Measurements from ENCODE around the gene PXMP4. TPM values are rescaled to one million over a fixed set of nuclear protein-coding genes. Genes with fewer than 3 reads are reported as not detected.
"Not testable (repeated sequence)": the region's sequence is repeated elsewhere in the genome, so short reads cannot be mapped to it uniquely, and the experiment has no call there.

PXMP4 gene
- total and polyA plus RNA-seq, 2 experiments from 2014 or later, result 9.2 to 14.9 TPM

DNA sequence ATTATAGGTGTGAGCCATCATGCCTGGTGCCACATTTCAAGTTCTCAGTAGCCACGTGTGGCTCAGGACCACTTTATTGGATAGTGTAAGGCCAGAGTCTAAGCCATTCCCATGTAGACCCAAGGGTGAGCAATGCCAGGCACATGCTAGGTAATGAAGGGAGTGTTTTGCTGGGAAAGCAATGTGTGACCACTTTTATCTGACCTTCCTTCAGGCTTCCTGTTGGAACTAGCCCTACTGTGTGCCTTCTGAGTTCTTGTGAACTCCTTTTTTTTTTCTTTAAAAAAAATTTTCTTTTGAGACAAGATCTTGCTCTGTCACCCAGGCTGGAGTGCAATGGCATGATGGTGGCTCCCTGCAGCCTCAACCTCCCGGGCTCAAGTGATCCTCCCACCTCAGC is 45.0 kb upstream of the PXMP4 start:
- Histone ChIP-seq H3K4me1 (ENCODE audit: low read depth) (no peaks in the 10 kb centered on the region), H3K27ac (no peak overlapping the region), H3K9me3 (ENCODE audit: low read depth) (no peaks in the 10 kb centered on the region), H3K27me3 (no peaks in the 10 kb centered on the region), H3K36me3 (no peaks in the 10 kb centered on the region), H3K4me3 (no peak overlapping the region)
- TF ChIP-seq, protein P1, sequence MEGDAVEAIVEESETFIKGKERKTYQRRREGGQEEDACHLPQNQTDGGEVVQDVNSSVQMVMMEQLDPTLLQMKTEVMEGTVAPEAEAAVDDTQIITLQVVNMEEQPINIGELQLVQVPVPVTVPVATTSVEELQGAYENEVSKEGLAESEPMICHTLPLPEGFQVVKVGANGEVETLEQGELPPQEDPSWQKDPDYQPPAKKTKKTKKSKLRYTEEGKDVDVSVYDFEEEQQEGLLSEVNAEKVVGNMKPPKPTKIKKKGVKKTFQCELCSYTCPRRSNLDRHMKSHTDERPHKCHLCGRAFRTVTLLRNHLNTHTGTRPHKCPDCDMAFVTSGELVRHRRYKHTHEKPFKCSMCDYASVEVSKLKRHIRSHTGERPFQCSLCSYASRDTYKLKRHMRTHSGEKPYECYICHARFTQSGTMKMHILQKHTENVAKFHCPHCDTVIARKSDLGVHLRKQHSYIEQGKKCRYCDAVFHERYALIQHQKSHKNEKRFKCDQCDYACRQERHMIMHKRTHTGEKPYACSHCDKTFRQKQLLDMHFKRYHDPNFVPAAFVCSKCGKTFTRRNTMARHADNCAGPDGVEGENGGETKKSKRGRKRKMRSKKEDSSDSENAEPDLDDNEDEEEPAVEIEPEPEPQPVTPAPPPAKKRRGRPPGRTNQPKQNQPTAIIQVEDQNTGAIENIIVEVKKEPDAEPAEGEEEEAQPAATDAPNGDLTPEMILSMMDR (IDR thresholded peaks at IDR 0.05; ENCODE audit: low read depth, low read length), result no peak
- no peak for DNase-seq (ENCODE audit: low read depth in 1 of 2, low spot score in 1 of 2)

DNA sequence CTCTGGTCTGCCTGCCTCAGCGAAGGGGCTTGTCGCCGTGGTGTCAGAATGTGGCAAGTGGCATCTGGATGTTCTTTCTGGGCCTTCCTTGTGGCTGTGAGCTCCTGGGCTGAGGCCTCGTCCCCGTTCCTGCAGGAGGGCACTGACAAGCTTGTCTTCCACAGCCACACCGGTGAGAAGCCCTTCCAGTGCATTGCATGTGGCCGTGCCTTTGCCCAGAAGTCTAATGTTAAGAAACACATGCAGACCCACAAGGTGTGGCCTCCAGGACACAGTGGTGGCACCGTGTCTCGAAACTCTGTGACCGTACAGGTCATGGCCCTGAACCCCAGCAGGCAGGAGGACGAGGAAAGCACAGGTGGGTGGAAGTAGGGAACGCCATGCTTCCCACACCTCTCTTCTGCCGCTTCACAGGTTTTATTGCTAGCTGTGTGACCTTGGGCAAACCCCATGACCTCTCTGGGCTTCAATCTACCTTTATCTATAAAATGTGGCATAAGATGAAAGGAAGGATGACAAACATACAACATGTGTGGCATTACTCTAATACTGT is 41.7 kb upstream of the PXMP4 start:
- Histone ChIP-seq H3K4me3 (no peak overlapping the region), H3K27me3 (no peaks in the 10 kb centered on the region), H3K36me3 (no peaks in the 10 kb centered on the region), H3K9me3 (ENCODE audit: low read depth) (no peaks in the 10 kb centered on the region), H3K4me1 (ENCODE audit: low read depth) (no peaks in the 10 kb centered on the region), H3K27ac (no peak overlapping the region)
- no peak for DNase-seq (ENCODE audit: low read depth in 1 of 2, low spot score in 1 of 2)
- TF ChIP-seq, protein P1 (IDR thresholded peaks at IDR 0.05; ENCODE audit: low read depth, low read length), result no peak

DNA sequence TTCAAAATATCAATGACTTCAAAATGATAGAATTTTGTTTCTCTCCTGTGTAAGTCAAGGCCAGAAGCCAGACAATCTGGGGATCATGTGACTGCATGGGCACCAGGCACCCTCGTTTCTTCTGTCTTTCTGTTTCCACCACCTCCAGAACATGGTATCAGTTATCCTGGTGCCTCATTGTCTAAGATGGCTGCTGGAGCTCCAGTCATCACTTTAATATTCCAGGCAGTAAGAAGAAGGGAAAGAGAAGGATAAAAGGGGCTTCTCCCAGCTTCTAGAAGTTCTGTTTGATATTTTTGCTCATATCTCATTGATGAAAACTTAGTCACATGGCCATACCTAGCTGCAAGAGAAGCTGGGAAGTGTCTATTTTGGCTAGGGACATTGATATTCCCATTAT is 37.3 kb upstream of the PXMP4 start:
- H3K4me1 ChIP-seq (ENCODE audit: low read depth), result no peaks in the 10 kb centered on the region
- no peak overlapping the region for H3K27ac ChIP-seq
- no peaks in the 10 kb centered on the region for H3K36me3 ChIP-seq
- DNase-seq (ENCODE audit: low read depth in 1 of 2, low spot score in 1 of 2), result no peak
- TF ChIP-seq, protein P1 (IDR thresholded peaks at IDR 0.05; ENCODE audit: low read depth, low read length), result no peak
- no peaks in the 10 kb centered on the region for H3K27me3 ChIP-seq
- no peaks in the 10 kb centered on the region for H3K9me3 ChIP-seq (ENCODE audit: low read depth)
- no peak overlapping the region for H3K4me3 ChIP-seq

DNA sequence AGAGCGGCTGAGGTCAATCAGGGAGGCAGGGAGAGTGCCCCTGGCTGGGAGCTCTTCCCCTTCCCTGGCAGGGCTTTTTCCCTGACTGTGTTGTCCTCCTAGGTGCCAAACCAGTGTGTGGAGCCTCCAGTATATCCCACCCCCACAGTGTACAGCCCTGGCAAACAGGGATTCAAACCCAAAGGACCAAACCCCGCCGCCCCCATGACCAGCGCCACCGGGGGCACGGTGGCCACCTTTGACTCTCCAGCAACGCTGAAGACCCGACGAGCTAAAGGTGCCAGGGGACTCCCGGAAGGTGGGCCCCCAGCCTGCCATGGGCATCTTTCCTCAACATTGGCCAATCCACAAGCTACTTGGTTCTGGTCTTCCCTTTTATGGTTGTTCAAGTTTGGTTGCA is 36.9 kb upstream of the PXMP4 start:
- H3K4me1 ChIP-seq (ENCODE audit: low read depth), result no peaks in the 10 kb centered on the region
- no peak overlapping the region for H3K4me3 ChIP-seq
- TF ChIP-seq, protein P1 (IDR thresholded peaks at IDR 0.05; ENCODE audit: low read depth, low read length), result no peak
- H3K9me3 ChIP-seq (ENCODE audit: low read depth), result no peaks in the 10 kb centered on the region
- H3K27me3 ChIP-seq, result no peaks in the 10 kb centered on the region
- no peaks in the 10 kb centered on the region for H3K36me3 ChIP-seq
- H3K27ac ChIP-seq, result no peak overlapping the region
- no peak for DNase-seq (ENCODE audit: low read depth in 1 of 2, low spot score in 1 of 2)

DNA sequence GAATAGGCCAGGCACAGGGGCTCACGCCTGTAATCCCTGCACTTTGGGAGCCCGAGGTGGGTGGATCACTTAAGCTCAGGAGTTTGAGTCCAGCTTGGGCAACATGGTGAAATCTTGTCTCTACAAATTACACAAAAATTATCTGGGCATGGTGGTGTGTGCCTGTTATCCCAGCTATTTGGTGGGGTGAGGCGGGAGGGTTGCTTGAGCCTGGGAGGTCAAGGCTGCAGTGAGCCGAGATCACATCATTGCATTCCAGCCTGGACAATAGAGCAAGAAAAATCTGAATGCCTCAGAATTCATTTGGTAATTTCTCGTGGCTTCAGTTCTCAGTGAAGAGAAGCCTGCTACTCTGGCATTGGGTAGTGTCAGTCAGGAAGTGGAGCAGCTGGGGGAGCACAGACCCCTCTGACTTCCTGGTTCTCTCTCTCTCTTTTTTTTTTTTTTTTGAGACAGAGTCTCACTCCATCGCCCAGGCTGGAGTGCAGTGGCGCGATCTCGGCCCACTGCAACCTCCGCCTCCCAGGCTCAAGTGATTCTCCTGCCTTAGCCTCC is 35.9 kb upstream of the PXMP4 start:
- not testable (repeated sequence) for H3K27ac ChIP-seq; DNase-seq (ENCODE audit: low read depth in 1 of 2, low spot score in 1 of 2); H3K4me1 ChIP-seq (ENCODE audit: low read depth); H3K4me3 ChIP-seq; H3K27me3 ChIP-seq; H3K36me3 ChIP-seq; H3K9me3 ChIP-seq (ENCODE audit: low read depth)

DNA sequence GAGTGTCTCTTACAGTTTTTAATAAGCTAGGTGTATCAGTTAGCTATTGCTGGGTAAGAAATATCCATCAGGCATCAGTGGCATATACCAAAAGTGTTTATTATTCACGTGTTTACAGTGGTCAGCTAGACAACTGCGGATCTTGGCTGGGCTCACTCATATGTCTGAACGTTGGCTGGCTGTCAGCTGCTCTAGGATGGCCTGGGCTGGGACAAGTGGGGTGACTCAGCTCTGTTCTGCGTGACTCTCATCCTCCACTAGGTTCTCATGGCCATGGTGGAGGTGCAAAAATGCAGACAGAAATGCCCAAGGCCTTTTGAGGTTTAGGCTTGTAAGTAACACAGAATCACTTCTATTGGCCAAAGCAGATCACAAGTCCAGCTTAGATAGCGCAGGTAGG is 33.7 kb upstream of the PXMP4 start:
- H3K4me3 ChIP-seq, result no peak overlapping the region
- no peak overlapping the region for H3K27ac ChIP-seq
- no peaks in the 10 kb centered on the region for H3K4me1 ChIP-seq (ENCODE audit: low read depth)
- TF ChIP-seq, protein P1 (IDR thresholded peaks at IDR 0.05; ENCODE audit: low read depth, low read length), result no peak
- DNase-seq (ENCODE audit: low read depth in 1 of 2, low spot score in 1 of 2), result no peak
- H3K36me3 ChIP-seq, result no peaks in the 10 kb centered on the region
- no peaks in the 10 kb centered on the region for H3K9me3 ChIP-seq (ENCODE audit: low read depth)
- no peaks in the 10 kb centered on the region for H3K27me3 ChIP-seq
